Colonic mucosa (tissue), 4 donors: ENCODE measurements around the gene DAAM2. TPM values are rescaled to one million over a fixed set of nuclear protein-coding genes. Genes with fewer than 3 reads are reported as not detected.

Source experiments
- DNase-seq: peaks from one replicate; pipeline ENCODE4 v3.0.0-alpha.2; 2020
- H3K27ac ChIP-seq: fragments of 200-600 bp; one replicate; pipeline ENCODE4 v1.8.0; 2021
- H3K27me3 ChIP-seq: fragments of 200-600 bp; one replicate; pipeline ENCODE4 v1.8.0; 2021
- H3K36me3 ChIP-seq: fragments of 200-600 bp; one replicate; pipeline ENCODE4 v1.8.0; 2021
- H3K4me1 ChIP-seq: fragments of 200-600 bp; one replicate; pipeline ENCODE4 v1.8.0; 2021; ENCODE audit warnings: mild to moderate bottlenecking
- H3K4me3 ChIP-seq: fragments of 200-600 bp; one replicate; pipeline ENCODE4 v1.8.0; 2021
- H3K9ac ChIP-seq, 2 donors: one replicate each; pipeline ENCODE4 v1.7.0; 2013; ENCODE audit warnings: control low read depth in 2 of 2, low read depth in 2 of 2, low read length in 2 of 2
- H3K9me3 ChIP-seq: fragments of 200-600 bp; one replicate; pipeline ENCODE4 v1.8.0; 2021
- intact Hi-C: fragments of 100-400 bp; cut with DNase I; formaldehyde crosslinking; loops from one replicate; pipeline ENCODE4 v1.14.1; 2022
- total RNA-seq, 2 donors: library from RNA; stranded (reverse); fragmentation: NEBNext Ultra II Directional in 1 of 2; extraction: Animal tissue kit (Norgen Biotek cat#: 25700) in 1 of 2; gene quantifications; one replicate each; pipeline ENCODE4 v1.2.1, GENCODE V29; 2021
- TF ChIP-seq, protein P1 (sequence below): fragments of 200-600 bp; IDR thresholded peaks from one replicate; pipeline ENCODE4 v1.8.0; 2022; ENCODE audit warnings: antibody characterized with exemption, mild to moderate bottlenecking
- donor health status: healthy.
- donor health status: DM: no; HTN: no; CAD: no.
- donor health status: DM: no; HTN: no; CAD: no.

Gene DAAM2
- total RNA-seq, 2 donors from 2014 or later = 3.6 to 6.9 TPM

DNA sequence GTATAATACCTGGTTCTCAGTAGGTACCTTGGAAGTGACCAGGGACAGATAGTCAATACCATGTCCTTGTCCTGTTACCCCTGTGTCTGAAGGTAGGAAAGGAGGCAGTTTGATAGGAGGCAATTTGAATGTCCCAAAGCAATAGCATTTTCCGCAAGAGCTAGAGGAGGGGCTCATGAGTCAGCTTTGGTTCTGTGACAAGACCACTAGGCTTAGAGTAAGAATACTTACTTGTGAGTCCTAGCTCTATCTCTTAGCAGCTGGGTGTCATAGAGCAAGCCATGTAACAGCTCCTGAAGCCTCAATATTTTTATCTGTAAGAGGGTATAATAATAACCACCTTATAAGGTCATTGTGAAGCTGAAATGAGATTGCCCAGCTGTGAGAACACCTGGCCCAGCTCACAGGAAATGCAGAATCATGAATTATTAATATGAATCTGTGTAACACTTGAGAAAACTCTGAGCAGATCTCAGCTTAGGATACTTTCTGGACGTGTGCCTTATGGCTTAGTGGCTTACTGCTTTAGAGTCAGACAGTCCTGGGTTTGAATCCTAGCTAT lies 58.6 kb downstream of the DAAM2 start:
- Histone ChIP-seq H3K9ac (no peak overlapping the region), H3K4me3 (no peak overlapping the region), H3K4me1 (no peaks in the 10 kb centered on the region), H3K9me3 (no peaks in the 10 kb centered on the region), H3K36me3 (no peaks in the 10 kb centered on the region), H3K27me3 (no peaks in the 10 kb centered on the region), H3K27ac (no peak overlapping the region)
- TF ChIP-seq, protein P1, sequence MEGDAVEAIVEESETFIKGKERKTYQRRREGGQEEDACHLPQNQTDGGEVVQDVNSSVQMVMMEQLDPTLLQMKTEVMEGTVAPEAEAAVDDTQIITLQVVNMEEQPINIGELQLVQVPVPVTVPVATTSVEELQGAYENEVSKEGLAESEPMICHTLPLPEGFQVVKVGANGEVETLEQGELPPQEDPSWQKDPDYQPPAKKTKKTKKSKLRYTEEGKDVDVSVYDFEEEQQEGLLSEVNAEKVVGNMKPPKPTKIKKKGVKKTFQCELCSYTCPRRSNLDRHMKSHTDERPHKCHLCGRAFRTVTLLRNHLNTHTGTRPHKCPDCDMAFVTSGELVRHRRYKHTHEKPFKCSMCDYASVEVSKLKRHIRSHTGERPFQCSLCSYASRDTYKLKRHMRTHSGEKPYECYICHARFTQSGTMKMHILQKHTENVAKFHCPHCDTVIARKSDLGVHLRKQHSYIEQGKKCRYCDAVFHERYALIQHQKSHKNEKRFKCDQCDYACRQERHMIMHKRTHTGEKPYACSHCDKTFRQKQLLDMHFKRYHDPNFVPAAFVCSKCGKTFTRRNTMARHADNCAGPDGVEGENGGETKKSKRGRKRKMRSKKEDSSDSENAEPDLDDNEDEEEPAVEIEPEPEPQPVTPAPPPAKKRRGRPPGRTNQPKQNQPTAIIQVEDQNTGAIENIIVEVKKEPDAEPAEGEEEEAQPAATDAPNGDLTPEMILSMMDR = no peak
- intact Hi-C loops = no loop called here
- no peak for DNase-seq

- Histone ChIP-seq H3K9me3 (no peaks in the 10 kb centered on the region), H3K27me3 (no peaks in the 10 kb centered on the region), H3K36me3 (no peaks in the 10 kb centered on the region), H3K4me1 (no peaks in the 10 kb centered on the region), H3K4me3 (no peak overlapping the region), H3K9ac (no peak overlapping the region), H3K27ac (no peak overlapping the region)
- intact Hi-C loops = no loop called here
- DNase-seq = no peak
- TF ChIP-seq, protein P1 = no peak
These were observed 59.2 kb downstream of the DAAM2 start for GRCh38 chr6:39851331-39851730.

DNA sequence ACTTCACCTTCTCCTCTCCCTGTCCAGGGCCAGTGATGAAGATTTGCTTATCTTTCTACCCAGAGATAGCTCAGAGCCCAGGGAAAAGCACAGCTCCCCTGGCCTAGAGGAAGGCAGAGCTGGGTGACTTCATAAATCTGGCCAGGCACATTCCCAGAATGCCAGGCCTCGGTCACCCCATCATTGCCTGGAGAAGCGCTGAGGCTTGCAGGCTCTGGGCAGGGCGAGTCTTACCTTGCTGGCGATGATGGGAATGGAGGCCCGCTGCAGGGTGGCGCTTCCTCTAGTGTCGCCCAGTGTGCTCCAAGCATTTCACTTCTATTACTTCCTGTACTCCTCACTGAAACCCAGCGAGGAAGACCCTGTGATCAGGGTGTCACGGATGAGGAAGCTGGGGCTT lies 60.1 kb downstream of the DAAM2 start:
- TF ChIP-seq, protein P1 = no peak
- H3K27me3 ChIP-seq = no peaks in the 10 kb centered on the region
- no peaks in the 10 kb centered on the region for H3K4me1 ChIP-seq
- intact Hi-C loops = no loop called here
- H3K9ac ChIP-seq = no peak overlapping the region
- no peak overlapping the region for H3K27ac ChIP-seq
- DNase-seq = no peak
- no peaks in the 10 kb centered on the region for H3K9me3 ChIP-seq
- no peak overlapping the region for H3K4me3 ChIP-seq
- no peaks in the 10 kb centered on the region for H3K36me3 ChIP-seq

- no peaks in the 10 kb centered on the region for H3K4me1 ChIP-seq
- no peak overlapping the region for H3K4me3 ChIP-seq
- H3K36me3 ChIP-seq = no peaks in the 10 kb centered on the region
- H3K9ac ChIP-seq = no peak overlapping the region
- TF ChIP-seq, protein P1 = no peak
- intact Hi-C loops = no loop called here
- H3K27ac ChIP-seq = no peak overlapping the region
- H3K27me3 ChIP-seq = no peaks in the 10 kb centered on the region
- no peaks in the 10 kb centered on the region for H3K9me3 ChIP-seq
- no peak for DNase-seq
These were observed 61.4 kb downstream of the DAAM2 start for GRCh38 chr6:39853604-39854003.

DNA sequence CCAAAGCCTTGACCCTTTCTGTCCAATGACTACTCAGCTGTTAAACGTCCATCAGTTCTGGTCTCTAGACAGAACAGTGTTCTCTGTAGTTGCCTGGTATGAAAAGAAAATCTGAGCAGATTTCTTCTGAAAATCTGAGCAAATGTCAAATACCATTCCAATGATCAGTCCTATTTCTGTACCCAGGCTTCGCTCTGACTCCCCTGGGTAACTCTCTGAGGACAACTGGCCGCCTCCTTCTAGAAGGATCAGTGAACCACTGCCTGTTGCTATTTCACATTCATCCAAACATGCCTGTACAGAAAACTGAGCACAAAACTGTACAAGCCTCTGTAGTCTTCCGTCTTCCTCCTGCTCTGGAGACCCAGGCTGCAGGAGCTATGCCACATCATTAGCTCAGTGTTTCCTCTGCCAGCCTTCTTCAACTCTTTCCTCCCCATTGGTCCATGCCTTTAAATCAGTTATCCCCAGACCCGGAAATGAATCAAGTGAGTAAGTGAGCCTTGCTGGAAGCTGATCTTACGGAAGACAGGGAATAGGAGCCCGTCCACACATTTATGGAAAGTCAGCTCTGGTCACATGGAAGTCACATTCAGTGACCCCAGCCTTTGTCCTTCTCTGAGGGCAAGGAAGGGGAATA lies 63.3 kb downstream of the DAAM2 start:
- TF ChIP-seq, protein P1 = no peak
- Histone ChIP-seq H3K27me3 (no peaks in the 10 kb centered on the region), H3K9me3 (no peaks in the 10 kb centered on the region), H3K4me1 (no peaks in the 10 kb centered on the region), H3K4me3 (no peak overlapping the region), H3K9ac (no peak overlapping the region), H3K36me3 (no peaks in the 10 kb centered on the region), H3K27ac (no peak overlapping the region)
- no peak for DNase-seq
- intact Hi-C loops = no loop called here
